Measurements from ENCODE around the gene COPRS. TPM values are rescaled to one million over a fixed set of nuclear protein-coding genes. Genes with fewer than 3 reads are reported as not detected.

COPRS gene
- polyA plus RNA-seq, 4 donors, result 12.7 to 33.7 (median 32.2) TPM

Other genes with a start within 250 kb of the COPRS start
- 10 to 100 TPM; 35.4 to 57.8 (median 41.4) TPM for gene UTP6, start 42.5 kb upstream of the COPRS start, polyA plus RNA-seq
- gene SUZ12, start 77.8 kb upstream of the COPRS start, polyA plus RNA-seq, result 10 to 100 TPM; 10.8 to 36.3 (median 13.8) TPM
- 10 to 100 TPM in 2 of 4 donors, 1 to 10 TPM in 2; 8.6 to 26.2 (median 14.0) TPM for gene LRRC37B, start 148.1 kb upstream of the COPRS start, polyA plus RNA-seq